Measurements from ENCODE around the gene PAPPA2.

Gene PAPPA2

DNA sequence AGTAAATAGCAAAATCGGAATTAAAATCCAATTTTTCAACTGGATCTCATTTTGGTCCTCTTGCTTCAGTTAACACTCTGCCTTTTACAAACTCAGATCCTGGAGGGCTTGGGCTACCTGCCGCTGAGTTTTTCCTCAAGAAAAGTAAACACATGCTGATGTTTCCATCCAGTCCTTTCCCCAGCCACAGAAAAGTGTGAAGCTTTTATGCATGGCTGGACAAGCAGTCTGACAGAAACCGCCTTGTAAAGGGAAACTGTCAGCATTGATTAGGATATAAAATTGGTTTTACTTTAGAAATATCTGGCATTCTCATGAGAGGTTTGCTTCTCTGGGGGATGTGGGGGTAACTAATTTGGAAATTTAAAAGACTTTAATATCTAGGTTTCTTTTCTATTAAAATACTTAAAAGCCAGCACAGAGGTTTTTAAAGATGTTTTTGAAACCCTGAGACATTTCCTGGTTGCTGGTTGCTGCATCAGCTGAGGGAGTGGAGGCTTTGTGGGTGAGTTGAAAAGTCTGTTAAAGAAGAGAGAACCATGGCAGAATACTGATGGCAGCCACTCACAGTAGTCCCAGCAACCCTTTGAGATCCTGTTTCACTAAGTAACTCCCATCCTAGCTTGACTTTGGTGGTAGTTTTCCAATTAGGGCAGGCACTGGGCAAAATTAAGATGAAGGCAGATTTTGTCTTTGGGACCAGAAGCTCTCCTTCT is 238.3 kb downstream of the PAPPA2 start:
- H3K18ac ChIP-seq (ENCODE audit: low read length): no peak overlapping the region
- no peak overlapping the region for H3K4ac ChIP-seq (ENCODE audit: low read depth, low read length)
- H3K27me3 ChIP-seq (ENCODE audit: insufficient read depth, low read length): no peaks in the 10 kb centered on the region
- no peak overlapping the region for H3K14ac ChIP-seq (ENCODE audit: low read length)
- H4K8ac ChIP-seq (ENCODE audit: low read depth, low read length): no peak overlapping the region
- no peak overlapping the region for H2BK12ac ChIP-seq (ENCODE audit: low read length)
- no peaks in the 10 kb centered on the region for H3K79me2 ChIP-seq (ENCODE audit: control insufficient read depth, insufficient read depth, low read length, poor library complexity)
- no peak overlapping the region for H3K23ac ChIP-seq (ENCODE audit: low read length)
- H3K4me3 ChIP-seq (ENCODE audit: low read depth, low read length): no peak overlapping the region
- WGBS (ENCODE audit: extremely low coverage, insufficient coverage, insufficient read length): no CpG with 5 or more reads among the region's 3 CpGs
- H4K12ac ChIP-seq (ENCODE audit: low read depth, low read length): no peak overlapping the region
- no peak overlapping the region for H2AK5ac ChIP-seq (ENCODE audit: low read length)
- H3K9ac ChIP-seq (ENCODE audit: low read length): no peak overlapping the region
- no peak overlapping the region for H3K27ac ChIP-seq (ENCODE audit: low read depth, low read length)
- no peaks in the 10 kb centered on the region for H3K4me1 ChIP-seq (ENCODE audit: control insufficient read depth in 1 of 2, insufficient read depth in 2 of 2, low read length in 2 of 2)
- no peak overlapping the region for H3K4me2 ChIP-seq (ENCODE audit: low read length)
- no peak for DNase-seq
- H2AFZ ChIP-seq (ENCODE audit: insufficient read depth, low read length, poor library complexity): no peak overlapping the region
- H3K79me1 ChIP-seq (ENCODE audit: low read length): no peaks in the 10 kb centered on the region
- peaks cover 2 to 6% of the 10 kb centered on the region in 2 experiments for H3K36me3 ChIP-seq (ENCODE audit: control insufficient read depth in 1 of 2, insufficient read depth in 2 of 2, low read length in 2 of 2)
- no peaks in the 10 kb centered on the region for H3K9me3 ChIP-seq (ENCODE audit: insufficient read depth, low read depth, low read length)
- H4K91ac ChIP-seq (ENCODE audit: low read depth, low read length): no peak overlapping the region
- no peak overlapping the region for H2BK5ac ChIP-seq (ENCODE audit: low read depth, low read length, poor library complexity)
- no peak overlapping the region for H2BK120ac ChIP-seq (ENCODE audit: insufficient read depth, low read length, poor library complexity)

DNA sequence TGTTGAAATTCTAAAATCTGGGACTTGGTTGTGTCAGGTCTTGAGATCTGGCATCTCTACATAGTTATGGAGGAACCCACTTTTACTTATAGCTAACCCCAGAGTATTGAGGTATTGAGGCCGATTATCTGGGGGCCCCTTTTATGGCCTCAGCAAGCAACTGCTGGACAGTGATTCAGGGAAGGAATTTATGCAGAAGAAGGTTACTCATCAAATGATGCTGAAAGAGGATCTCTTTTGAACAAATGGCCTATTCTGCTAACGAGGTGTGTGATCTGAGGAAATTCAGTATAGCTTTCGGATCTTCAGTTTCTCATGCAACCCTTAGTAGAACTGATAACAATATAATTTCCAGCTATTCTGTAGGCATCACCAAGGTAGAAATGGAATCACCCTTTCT is 239.9 kb downstream of the PAPPA2 start:
- Histone ChIP-seq H3K9me3 (ENCODE audit: insufficient read depth, low read depth, low read length) (no peaks in the 10 kb centered on the region), H3K9ac (ENCODE audit: low read length) (no peak overlapping the region), H3K4me1 (ENCODE audit: control insufficient read depth in 1 of 2, insufficient read depth in 2 of 2, low read length in 2 of 2) (no peaks in the 10 kb centered on the region), H3K23ac (ENCODE audit: low read length) (no peak overlapping the region), H3K14ac (ENCODE audit: low read length) (no peak overlapping the region), H3K27ac (ENCODE audit: low read depth, low read length) (no peak overlapping the region), H3K27me3 (ENCODE audit: insufficient read depth, low read length) (no peaks in the 10 kb centered on the region), H2BK5ac (ENCODE audit: low read depth, low read length, poor library complexity) (no peak overlapping the region), H4K8ac (ENCODE audit: low read depth, low read length) (no peak overlapping the region), H3K4me3 (ENCODE audit: low read depth, low read length) (no peak overlapping the region), H4K12ac (ENCODE audit: low read depth, low read length) (no peak overlapping the region), H2AFZ (ENCODE audit: insufficient read depth, low read length, poor library complexity) (no peak overlapping the region), H2BK12ac (ENCODE audit: low read length) (no peak overlapping the region), H3K4ac (ENCODE audit: low read depth, low read length) (no peak overlapping the region), H3K4me2 (ENCODE audit: low read length) (no peak overlapping the region), H4K91ac (ENCODE audit: low read depth, low read length) (no peak overlapping the region), H3K79me2 (ENCODE audit: control insufficient read depth, insufficient read depth, low read length, poor library complexity) (no peaks in the 10 kb centered on the region), H3K18ac (ENCODE audit: low read length) (no peak overlapping the region), H2BK120ac (ENCODE audit: insufficient read depth, low read length, poor library complexity) (no peak overlapping the region), H2AK5ac (ENCODE audit: low read length) (no peak overlapping the region), H3K79me1 (ENCODE audit: low read length) (no peaks in the 10 kb centered on the region), H3K36me3 (ENCODE audit: control insufficient read depth in 1 of 2, insufficient read depth in 2 of 2, low read length in 2 of 2) (peaks cover 2 to 6% of the 10 kb centered on the region in 2 experiments)
- WGBS (ENCODE audit: extremely low coverage, insufficient coverage, insufficient read length): no CpG with 5 or more reads among the region's 3 CpGs
- no peak for DNase-seq

- no peaks in the 10 kb centered on the region for H3K36me3 ChIP-seq (ENCODE audit: control insufficient read depth in 1 of 2, insufficient read depth in 2 of 2, low read length in 2 of 2)
- no peaks in the 10 kb centered on the region for H3K9me3 ChIP-seq (ENCODE audit: insufficient read depth, low read depth, low read length)
- H4K91ac ChIP-seq (ENCODE audit: low read depth, low read length): no peak overlapping the region
- H2BK5ac ChIP-seq (ENCODE audit: low read depth, low read length, poor library complexity): no peak overlapping the region
- H3K27ac ChIP-seq (ENCODE audit: low read depth, low read length): no peak overlapping the region
- no CpG with 5 or more reads among the region's 1 CpG for WGBS (ENCODE audit: extremely low coverage, insufficient coverage, insufficient read length)
- no peak overlapping the region for H3K18ac ChIP-seq (ENCODE audit: low read length)
- no peak for DNase-seq
- no peak overlapping the region for H3K23ac ChIP-seq (ENCODE audit: low read length)
- no peak overlapping the region for H3K4ac ChIP-seq (ENCODE audit: low read depth, low read length)
- no peaks in the 10 kb centered on the region for H3K27me3 ChIP-seq (ENCODE audit: insufficient read depth, low read length)
- H3K79me1 ChIP-seq (ENCODE audit: low read length): no peaks in the 10 kb centered on the region
- no peak overlapping the region for H4K8ac ChIP-seq (ENCODE audit: low read depth, low read length)
- H2AFZ ChIP-seq (ENCODE audit: insufficient read depth, low read length, poor library complexity): no peak overlapping the region
- H2AK5ac ChIP-seq (ENCODE audit: low read length): no peak overlapping the region
- H3K4me2 ChIP-seq (ENCODE audit: low read length): no peak overlapping the region
- H2BK12ac ChIP-seq (ENCODE audit: low read length): no peak overlapping the region
- H3K4me3 ChIP-seq (ENCODE audit: low read depth, low read length): no peak overlapping the region
- no peak overlapping the region for H3K14ac ChIP-seq (ENCODE audit: low read length)
- no peak overlapping the region for H4K12ac ChIP-seq (ENCODE audit: low read depth, low read length)
- H3K9ac ChIP-seq (ENCODE audit: low read length): no peak overlapping the region
- no peak overlapping the region for H2BK120ac ChIP-seq (ENCODE audit: insufficient read depth, low read length, poor library complexity)
- H3K4me1 ChIP-seq (ENCODE audit: control insufficient read depth in 1 of 2, insufficient read depth in 2 of 2, low read length in 2 of 2): no peaks in the 10 kb centered on the region
- no peaks in the 10 kb centered on the region for H3K79me2 ChIP-seq (ENCODE audit: control insufficient read depth, insufficient read depth, low read length, poor library complexity)
These were observed 242.6 kb downstream of the PAPPA2 start for GRCh38 chr1:176705585-176705984.

DNA sequence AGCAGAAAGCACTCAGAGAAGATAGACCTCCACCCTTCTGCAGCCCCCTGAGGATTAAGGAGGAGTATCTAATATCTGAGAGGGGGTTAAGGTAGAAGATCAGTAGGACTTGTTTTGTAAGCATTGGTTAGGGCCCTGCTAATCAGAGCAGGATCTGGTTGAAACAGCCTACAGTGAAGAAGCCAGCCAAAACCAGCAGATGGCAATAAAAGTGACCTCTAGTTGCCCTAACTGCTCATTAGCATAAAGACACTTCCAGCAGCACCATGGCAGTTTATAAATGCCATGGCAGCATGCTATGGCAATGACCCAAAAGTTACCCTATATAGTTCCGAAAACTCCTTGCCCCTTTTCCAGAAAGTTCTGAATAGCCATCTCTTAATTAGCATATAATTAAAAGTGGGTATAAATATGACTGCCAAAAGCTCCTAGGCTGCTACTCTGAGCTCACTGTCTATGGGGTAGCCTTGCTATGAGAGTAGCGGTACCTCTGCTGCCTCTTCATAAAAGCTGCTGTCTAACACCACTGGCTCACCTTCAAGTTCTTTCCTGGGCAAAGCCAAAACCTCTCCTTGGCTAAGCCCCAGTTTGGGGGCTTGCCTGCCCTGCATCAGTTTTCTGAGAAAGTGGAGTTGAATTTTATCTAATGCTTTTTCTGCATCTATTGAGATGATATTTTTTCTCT is 254.2 kb downstream of the PAPPA2 start:
- Histone ChIP-seq H3K23ac (ENCODE audit: low read length) (peak overlapping the region; percentile 41), H3K14ac (ENCODE audit: low read length) (no peak overlapping the region), H3K9ac (ENCODE audit: low read length) (no peak overlapping the region), H2AK5ac (ENCODE audit: low read length) (no peak overlapping the region), H2AFZ (ENCODE audit: insufficient read depth, low read length, poor library complexity) (no peak overlapping the region), H4K8ac (ENCODE audit: low read depth, low read length) (no peak overlapping the region), H3K18ac (ENCODE audit: low read length) (no peak overlapping the region), H2BK5ac (ENCODE audit: low read depth, low read length, poor library complexity) (no peak overlapping the region), H3K27me3 (ENCODE audit: insufficient read depth, low read length) (no peaks in the 10 kb centered on the region), H3K4ac (ENCODE audit: low read depth, low read length) (no peak overlapping the region), H3K4me1 (ENCODE audit: control insufficient read depth in 1 of 2, insufficient read depth in 2 of 2, low read length in 2 of 2) (no peaks in the 10 kb centered on the region), H2BK12ac (ENCODE audit: low read length) (no peak overlapping the region), H3K27ac (ENCODE audit: low read depth, low read length) (no peak overlapping the region), H3K9me3 (ENCODE audit: insufficient read depth, low read depth, low read length) (no peaks in the 10 kb centered on the region), H3K4me2 (ENCODE audit: low read length) (no peak overlapping the region), H4K12ac (ENCODE audit: low read depth, low read length) (no peak overlapping the region), H3K79me1 (ENCODE audit: low read length) (no peaks in the 10 kb centered on the region), H3K79me2 (ENCODE audit: control insufficient read depth, insufficient read depth, low read length, poor library complexity) (no peaks in the 10 kb centered on the region), H4K91ac (ENCODE audit: low read depth, low read length) (no peak overlapping the region), H3K36me3 (ENCODE audit: control insufficient read depth in 1 of 2, insufficient read depth in 2 of 2, low read length in 2 of 2) (no peaks in the 10 kb centered on the region), H2BK120ac (ENCODE audit: insufficient read depth, low read length, poor library complexity) (no peak overlapping the region), H3K4me3 (ENCODE audit: low read depth, low read length) (no peak overlapping the region)
- DNase-seq: peak in 1 of 2 donors; percentile 32
- no CpG with 5 or more reads among the region's 2 CpGs for WGBS (ENCODE audit: extremely low coverage, insufficient coverage, insufficient read length)

Measured in trophoblast cell (in vitro differentiated cells and primary cell).